GM12878 (cell line): ENCODE measurements around the gene PIR. TPM values are rescaled to one million over a fixed set of nuclear protein-coding genes. Genes with fewer than 3 reads are reported as not detected.

Experiments
- ATAC-seq: fragments of 200-7000 bp; cut with Tn5 transposase; 3 replicates; pipeline ENCODE4 v1.9.1; 2020; ENCODE audit warnings: mild to moderate bottlenecking, moderate library complexity
- BruUV-seq: library from RNA; stranded (reverse); fragments of 400-500 nt; replicated peaks from 2 replicates; lab custom pipeline; 2021; lab: Mats Ljungman, UMichigan
- CTCF ChIA-PET: fragments of 300-600 bp; sonication (Branson Sonifier 250); formaldehyde crosslinking; extraction: SDS; loops from one replicate; lab custom pipeline; 2021; ENCODE audit warnings: inconsistent platforms; lab: Yijun Ruan, JAX
- POLR2A ChIA-PET: fragments of 350-600 bp; formaldehyde crosslinking; extraction: SDS; loops from one replicate; lab custom pipeline; 2021; ENCODE audit warnings: inconsistent platforms; lab: Charles Lee
- RAD21 ChIA-PET: fragments of 300-600 bp; sonication (Branson Sonifier 250); formaldehyde crosslinking; loops from one replicate; lab custom pipeline; 2023; ENCODE audit warnings: antibody characterized with exemption; ENCODE audit not compliant: unreplicated experiment; lab: Charles Lee
- SMC1A ChIA-PET: fragments of 300-600 bp; sonication (Branson Sonifier 250); formaldehyde crosslinking; loops from one replicate; lab custom pipeline; 2023; ENCODE audit not compliant: unreplicated experiment, uncharacterized antibody; lab: Charles Lee
- DNase-seq: peaks from one replicate; pipeline ENCODE4 v3.0.0-alpha.2; 2011; ENCODE audit warnings: low read depth, low spot score
- FAIRE-seq: peaks from 3 replicates; lab custom pipeline; 2011; peaks lifted over from hg19 to GRCh38; lab: Jason Lieb, UNC
- H2AFZ ChIP-seq: 2 replicates; pipeline ENCODE4 v1.6.0; 2011; ENCODE audit warnings: low read depth, low read length, control low read depth; ENCODE audit not compliant: control insufficient read depth
- H3K27ac ChIP-seq: 2 replicates; pipeline ENCODE4 v1.5.1; 2011; ENCODE audit warnings: control low read depth; ENCODE audit not compliant: control insufficient read depth, insufficient read depth
- H3K27me3 ChIP-seq, 2 experiments: replicated peaks in 1 of 2; 2 replicates each; pipeline versions ENCODE4 v1.6.0 to v1.6.1; 2011; ENCODE audit warnings: low read length in 1 of 2; ENCODE audit not compliant: control insufficient read depth in 2 of 2, insufficient read depth in 2 of 2
- H3K36me3 ChIP-seq, 2 experiments: 2 replicates each; pipeline ENCODE4 v1.5.1; 2011; ENCODE audit warnings: low read length in 1 of 2; ENCODE audit not compliant: control insufficient read depth in 2 of 2, insufficient read depth in 2 of 2
- H3K4me1 ChIP-seq: 2 replicates; pipeline ENCODE4 v1.6.1; 2011; ENCODE audit warnings: mild to moderate bottlenecking, low read length, moderate library complexity, mixed read lengths; ENCODE audit not compliant: control insufficient read depth, insufficient read depth
- H3K4me2 ChIP-seq: 2 replicates; pipeline ENCODE4 v1.6.0; 2011; ENCODE audit warnings: control low read depth; ENCODE audit not compliant: control insufficient read depth, insufficient read depth
- H3K4me3 ChIP-seq: fragments of 200-600 bp; sonication (generic); 2 replicates; pipeline ENCODE4 v1.5.1; 2016
- H3K79me2 ChIP-seq: 2 replicates; pipeline ENCODE4 v1.6.0; 2011; ENCODE audit warnings: low read length; ENCODE audit not compliant: control insufficient read depth, insufficient read depth
- H3K9ac ChIP-seq: 2 replicates; pipeline ENCODE4 v1.8.0; 2011; ENCODE audit warnings: low read length, control low read depth, mixed read lengths; ENCODE audit not compliant: control insufficient read depth, insufficient read depth
- H3K9me3 ChIP-seq: replicated peaks from 3 replicates; pipeline ENCODE4 v1.5.1; 2011; ENCODE audit warnings: mild to moderate bottlenecking, low read length; ENCODE audit not compliant: control insufficient read depth, insufficient read depth
- H4K20me1 ChIP-seq: 2 replicates; pipeline ENCODE4 v1.6.0; 2011; ENCODE audit not compliant: control insufficient read depth, insufficient read depth
- ASH2L ChIP-seq: fragments of 300-600, 200-600 bp; sonication (generic); IDR thresholded peaks from 2 replicates; pipeline ENCODE4 v1.6.1; 2017; ENCODE audit warnings: low read depth, mild to moderate bottlenecking, borderline replicate concordance
- EED ChIP-seq: sonication (generic); IDR thresholded peaks from 2 replicates; pipeline ENCODE4 v1.6.1; 2016; ENCODE audit warnings: antibody characterized with exemption, low read depth
- EP300 ChIP-seq, 2 experiments: fragments of 150-350 bp in 1 of 2; IDR thresholded peaks; 2 replicates each; pipeline ENCODE4 v1.6.1; 2011 to 2012; ENCODE audit warnings: low read depth in 2 of 2, low read length in 2 of 2, borderline replicate concordance in 1 of 2, improper control_type of control experiment in 1 of 2, inconsistent platforms in 1 of 2; ENCODE audit not compliant: control insufficient read depth in 1 of 2
- HDAC2 ChIP-seq: fragments of 200-600 bp; sonication (generic); IDR thresholded peaks from 2 replicates; pipeline ENCODE4 v1.6.1; 2017
- IRF4 ChIP-seq: IDR thresholded peaks from 2 replicates; pipeline ENCODE4 v1.6.1; 2011; ENCODE audit warnings: low read depth, low read length
- KAT2A ChIP-seq: conservative IDR thresholded peaks from 2 replicates; pipeline ENCODE4 v1.6.1; 2011; ENCODE audit warnings: low read depth, low read length; ENCODE audit not compliant: control insufficient read depth
- NFIC ChIP-seq: IDR thresholded peaks from 2 replicates; pipeline ENCODE4 v1.6.1; 2012; ENCODE audit warnings: low read depth, mild to moderate bottlenecking, inconsistent platforms, low read length, moderate library complexity
- SP1 ChIP-seq: IDR thresholded peaks from one replicate; pipeline ENCODE4 v1.6.1; 2011; ENCODE audit warnings: low read depth, low read length
- SREBF1 ChIP-seq: IDR thresholded peaks from 2 replicates; pipeline ENCODE4 v1.6.1; 2012; ENCODE audit warnings: mild to moderate bottlenecking, low read length
- YBX1 ChIP-seq: fragments of 450-650 bp; IDR thresholded peaks from 2 replicates; pipeline ENCODE4 v1.6.1; 2016; ENCODE audit warnings: antibody characterized with exemption
- ZSCAN29 ChIP-seq: fragments of 450-650 bp; IDR thresholded peaks from 2 replicates; pipeline ENCODE4 v1.6.1; 2017; ENCODE audit warnings: mild to moderate bottlenecking, moderate library complexity
- WGBS: methylation state at CpG from one replicate; pipeline ENCODE4 v1.1.6; 2016; ENCODE audit warnings: low lambda C conversion rate; ENCODE audit not compliant: insufficient replicate concordance, insufficient coverage; ENCODE audit errors: missing lambda C conversion rate; 5-methylcytosine and 5-hydroxymethylcytosine counted together
- in situ Hi-C: fragments of 300-500 bp; cut with MboI; formaldehyde crosslinking; loops from 9 replicates; pipeline ENCODE4 v1.14.3; 2018; ENCODE audit warnings: mixed read lengths
- intact Hi-C: fragments of 100-400 bp; cut with micrococcal nuclease; formaldehyde crosslinking; loops from one replicate; pipeline ENCODE4 v1.14.2; 2022; ENCODE audit not compliant: unreplicated experiment
- polyA plus RNA-seq, 11 experiments: library from polyadenylated mRNA; depleted of rRNA in 4 of 11; unstranded in 6 of 11; stranded (reverse) in 5 of 11; fragments of >200 nt; fragmentation: Nextera tagmentation in 4 of 11; fragmentation: Illumina TruSeq in 1 of 11; extraction: Ambion mirVana in 4 of 11; extraction: Trizol in 1 of 11; gene quantifications; 1 replicate in 1 of 11; 2 replicates in 10 of 11; pipeline versions ENCODE4 v1.2.1 to v1.2.3, GENCODE V29; 2011 to 2016; ENCODE audit warnings: inconsistent platforms in 2 of 11, missing spikeins in 2 of 11, low read depth in 1 of 11
- total RNA-seq, 4 experiments: library from RNA; depleted of rRNA in 3 of 4; stranded (reverse); fragments of >200 nt in 3 of 4; fragmentation: Illumina TruSeq in 1 of 4; extraction: Trizol in 1 of 4; gene quantifications; 2 replicates each; pipeline versions ENCODE4 v1.2.1 to v1.2.3, GENCODE V29; 2013 to 2021
- TF ChIP-seq, protein P1 (sequence below): IDR thresholded peaks from 2 replicates; pipeline ENCODE4 v1.6.1; 2012; ENCODE audit warnings: low read depth, low read length, improper control_type of control experiment
- TF ChIP-seq, protein P2 (sequence below): IDR thresholded peaks from 2 replicates; pipeline ENCODE4 v1.6.1; 2012; ENCODE audit warnings: low read depth, low read length, improper control_type of control experiment
- TF ChIP-seq, protein P3 (sequence below): fragments of 450-650 bp; IDR thresholded peaks from 2 replicates; pipeline ENCODE4 v1.6.1; 2016; ENCODE audit warnings: mild to moderate bottlenecking
- TF ChIP-seq, protein P4 (sequence below): fragments of 450-650 bp; IDR thresholded peaks from 2 replicates; pipeline ENCODE4 v1.6.1; 2017; ENCODE audit warnings: borderline replicate concordance

Gene PIR
- total and polyA plus RNA-seq, 10 of the 15 experiments (the other 5 are each of a cell fraction or from before 2014, with no cell fraction given) = 3.8 to 16.5 (median 7.3) TPM

DNA sequence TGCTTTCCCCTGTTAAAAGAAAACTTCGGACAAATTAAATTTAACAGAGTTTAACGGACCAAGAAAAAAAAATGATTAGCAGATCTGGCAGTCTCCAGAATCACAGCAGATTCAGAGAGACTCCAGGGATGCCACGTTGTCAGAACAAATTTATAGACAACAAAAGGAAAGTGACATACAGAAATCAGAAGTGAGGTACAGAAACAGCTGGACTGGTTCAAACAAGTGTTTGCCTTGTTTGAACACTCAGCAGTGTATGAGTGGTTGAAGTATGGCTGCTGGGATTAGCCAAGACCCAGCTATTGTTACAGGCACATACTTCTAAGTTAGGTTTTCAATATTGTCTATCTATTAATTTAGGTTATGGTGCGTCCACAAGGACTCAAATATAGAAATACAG lies 19.1 kb downstream of the PIR start:
- Histone ChIP-seq H3K9ac (no peak overlapping the region), H3K9me3 (no peaks in the 10 kb centered on the region), H3K27me3 (no peaks in the 10 kb centered on the region), H3K79me2 (no peaks in the 10 kb centered on the region), H3K4me1 (no peaks in the 10 kb centered on the region), H4K20me1 (no peaks in the 10 kb centered on the region), H3K4me2 (no peak overlapping the region)
- no peak for DNase-seq
- POLR2A ChIA-PET = no interaction called here
- in situ Hi-C loops = no loop called here
- TF ChIP-seq, protein P1, sequence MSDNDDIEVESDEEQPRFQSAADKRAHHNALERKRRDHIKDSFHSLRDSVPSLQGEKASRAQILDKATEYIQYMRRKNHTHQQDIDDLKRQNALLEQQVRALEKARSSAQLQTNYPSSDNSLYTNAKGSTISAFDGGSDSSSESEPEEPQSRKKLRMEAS = no peak
- TF ChIP-seq ZSCAN29 (no peak), SREBF1 (no peak), YBX1 (no peak), NFIC (no peak)
- TF ChIP-seq, protein P2, sequence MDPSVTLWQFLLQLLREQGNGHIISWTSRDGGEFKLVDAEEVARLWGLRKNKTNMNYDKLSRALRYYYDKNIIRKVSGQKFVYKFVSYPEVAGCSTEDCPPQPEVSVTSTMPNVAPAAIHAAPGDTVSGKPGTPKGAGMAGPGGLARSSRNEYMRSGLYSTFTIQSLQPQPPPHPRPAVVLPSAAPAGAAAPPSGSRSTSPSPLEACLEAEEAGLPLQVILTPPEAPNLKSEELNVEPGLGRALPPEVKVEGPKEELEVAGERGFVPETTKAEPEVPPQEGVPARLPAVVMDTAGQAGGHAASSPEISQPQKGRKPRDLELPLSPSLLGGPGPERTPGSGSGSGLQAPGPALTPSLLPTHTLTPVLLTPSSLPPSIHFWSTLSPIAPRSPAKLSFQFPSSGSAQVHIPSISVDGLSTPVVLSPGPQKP = no peak
- TF ChIP-seq, all 136 proteins: peak for 0
- ChIA-PET CTCF (interaction anchor here (0.7 to 2.4 kb wide), 4 partner anchors 7 to 125 kb away, joined by 4 to 9 read pairs (median 9); partner anchors contain the start of gene PIR), SMC1A (interaction anchor here (1.3 to 2.0 kb wide), 3 partner anchors 19 to 95 kb away, joined by 3 to 7 read pairs (median 3); partner anchors contain the start of gene PIR), RAD21 (interaction anchor here (1.4 to 2.3 kb wide), 2 partner anchors 19 to 125 kb away, joined by 3 to 7 read pairs; partner anchors contain the start of gene PIR)
- Histone ChIP-seq H3K4me3 (no peak overlapping the region), H3K36me3 (no peaks in the 10 kb centered on the region), H2AFZ (no peak overlapping the region), H3K27ac (no peak overlapping the region)
- FAIRE-seq (no peak), ATAC-seq (no peak)
- WGBS = 57% methylated on average over 4 of the region's 4 CpGs
- no TSS peak for BruUV-seq
- intact Hi-C loops = no loop called here

DNA sequence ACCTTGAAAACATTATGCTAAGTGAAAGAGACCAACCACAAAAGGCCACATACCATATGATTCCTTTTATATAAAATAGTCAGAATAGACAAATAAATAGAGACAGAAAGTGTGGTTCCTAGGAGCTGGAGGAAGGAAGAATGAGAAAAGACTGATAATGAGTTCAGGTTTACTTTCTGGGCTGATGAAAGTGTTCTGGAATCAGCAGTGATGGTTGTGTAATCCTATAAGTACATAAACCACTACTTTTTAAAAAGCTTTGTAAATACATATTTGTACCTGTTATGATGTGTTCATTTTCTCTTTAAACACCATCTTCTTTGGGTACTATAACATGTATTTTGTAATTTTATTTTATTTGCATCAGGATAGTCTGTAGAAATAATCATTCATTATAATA lies 20.6 kb downstream of the PIR start:
- in situ Hi-C loops = no loop called here
- RAD21 ChIA-PET = interaction anchor here (0.9 kb wide), 1 partner anchor 176 kb away, joined by 3 read pairs; no protein-coding TSS in a partner anchor
- TF ChIP-seq ASH2L (no peak), EED (no peak), HDAC2 (no peak), SP1 (no peak), KAT2A (no peak), IRF4 (no peak), EP300 (IDR thresholded peaks at IDR 0.05; ENCODE audit: borderline replicate concordance in 1 of 2, control insufficient read depth in 1 of 2, low read depth in 2 of 2, low read length in 2 of 2) (no peak), SREBF1 (no peak)
- TF ChIP-seq, protein P3, sequence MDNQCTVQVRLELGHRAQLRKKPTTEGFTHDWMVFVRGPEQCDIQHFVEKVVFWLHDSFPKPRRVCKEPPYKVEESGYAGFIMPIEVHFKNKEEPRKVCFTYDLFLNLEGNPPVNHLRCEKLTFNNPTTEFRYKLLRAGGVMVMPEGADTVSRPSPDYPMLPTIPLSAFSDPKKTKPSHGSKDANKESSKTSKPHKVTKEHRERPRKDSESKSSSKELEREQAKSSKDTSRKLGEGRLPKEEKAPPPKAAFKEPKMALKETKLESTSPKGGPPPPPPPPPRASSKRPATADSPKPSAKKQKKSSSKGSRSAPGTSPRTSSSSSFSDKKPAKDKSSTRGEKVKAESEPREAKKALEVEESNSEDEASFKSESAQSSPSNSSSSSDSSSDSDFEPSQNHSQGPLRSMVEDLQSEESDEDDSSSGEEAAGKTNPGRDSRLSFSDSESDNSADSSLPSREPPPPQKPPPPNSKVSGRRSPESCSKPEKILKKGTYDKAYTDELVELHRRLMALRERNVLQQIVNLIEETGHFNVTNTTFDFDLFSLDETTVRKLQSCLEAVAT = no peak
- TF ChIP-seq, protein P4, sequence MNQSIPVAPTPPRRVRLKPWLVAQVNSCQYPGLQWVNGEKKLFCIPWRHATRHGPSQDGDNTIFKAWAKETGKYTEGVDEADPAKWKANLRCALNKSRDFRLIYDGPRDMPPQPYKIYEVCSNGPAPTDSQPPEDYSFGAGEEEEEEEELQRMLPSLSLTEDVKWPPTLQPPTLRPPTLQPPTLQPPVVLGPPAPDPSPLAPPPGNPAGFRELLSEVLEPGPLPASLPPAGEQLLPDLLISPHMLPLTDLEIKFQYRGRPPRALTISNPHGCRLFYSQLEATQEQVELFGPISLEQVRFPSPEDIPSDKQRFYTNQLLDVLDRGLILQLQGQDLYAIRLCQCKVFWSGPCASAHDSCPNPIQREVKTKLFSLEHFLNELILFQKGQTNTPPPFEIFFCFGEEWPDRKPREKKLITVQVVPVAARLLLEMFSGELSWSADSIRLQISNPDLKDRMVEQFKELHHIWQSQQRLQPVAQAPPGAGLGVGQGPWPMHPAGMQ = no peak

More for the DNA sequence above, 20.6 kb downstream of the PIR start:
- no peak for DNase-seq
- CTCF ChIA-PET = interaction anchor here (1.4 kb wide), 1 partner anchor 14 kb away, joined by 4 read pairs; no protein-coding TSS in a partner anchor
- Histone ChIP-seq H3K27ac (no peak overlapping the region), H3K4me3 (no peak overlapping the region), H3K9ac (no peak overlapping the region), H3K4me2 (no peak overlapping the region), H3K9me3 (no peaks in the 10 kb centered on the region), H2AFZ (no peak overlapping the region), H3K4me1 (no peaks in the 10 kb centered on the region), H3K79me2 (no peaks in the 10 kb centered on the region), H3K36me3 (no peaks in the 10 kb centered on the region), H3K27me3 (no peaks in the 10 kb centered on the region), H4K20me1 (no peaks in the 10 kb centered on the region)
- no TSS peak for BruUV-seq
- FAIRE-seq = no peak
- POLR2A ChIA-PET = no interaction called here
- SMC1A ChIA-PET = interaction anchor here (1.5 to 2.9 kb wide), 3 partner anchors 14 to 123 kb away, joined by 5 to 17 read pairs (median 5); no protein-coding TSS in a partner anchor
- ATAC-seq = no peak
- intact Hi-C loops = no loop called here
